Cerebellar nuclear complex (tissue), 1 donor: Measurements from ENCODE around the gene DUSP2.
"Not testable (repeated sequence)": the region's sequence is repeated elsewhere in the genome, so short reads cannot be mapped to it uniquely, and the experiment has no call there.

Experiments used
- DNase-seq, 2 experiments: peaks; one replicate each; lab custom pipeline; 2025; lab: John Stamatoyannopoulos, UW

Gene DUSP2

DNA sequence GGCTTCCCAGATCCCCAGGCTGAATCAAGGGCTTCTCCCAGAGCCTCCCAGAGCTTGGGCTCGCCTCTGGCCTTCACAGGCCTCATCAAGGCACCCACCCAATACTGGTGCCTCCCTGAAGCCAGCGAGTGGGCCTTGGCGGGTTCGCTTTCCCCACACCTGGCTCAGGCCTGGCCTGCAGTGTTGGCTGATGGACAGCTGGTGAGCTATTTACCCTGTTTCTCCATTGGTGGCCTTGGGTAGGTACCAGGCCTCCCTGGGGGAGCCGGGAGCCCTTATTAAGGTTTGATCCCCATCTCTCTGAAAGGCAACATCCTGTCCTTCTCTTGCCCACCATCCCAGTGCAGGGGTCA, 18.2 kb upstream of the DUSP2 start:
- no peak for DNase-seq

DNA sequence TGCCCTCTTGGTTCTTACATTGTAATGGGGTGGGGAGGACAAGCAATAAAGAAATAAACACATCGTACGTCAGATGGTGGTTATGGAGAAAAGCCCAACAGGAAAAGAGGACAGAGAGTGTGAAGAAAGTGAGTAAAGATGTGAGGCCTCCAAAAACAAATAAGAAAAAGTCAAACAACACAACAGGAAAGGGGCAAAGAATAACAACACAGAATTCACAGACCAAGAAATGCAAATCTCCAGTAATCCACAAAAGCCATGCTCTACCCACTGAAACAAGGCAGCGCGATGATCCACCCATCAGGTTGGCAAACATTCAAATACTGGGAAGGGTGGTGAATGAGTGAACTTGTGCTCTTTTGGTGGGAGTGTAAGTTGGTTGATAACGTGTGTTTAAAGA, 16.7 kb upstream of the DUSP2 start:
- no peak for DNase-seq

GRCh38 chr2:96160366-96160765, 15.1 kb upstream of the DUSP2 start:
- DNase-seq: not testable (repeated sequence)

GRCh38 chr2:96159084-96159830, 14.0 kb upstream of the DUSP2 start:
- DNase-seq: no peak

DNA sequence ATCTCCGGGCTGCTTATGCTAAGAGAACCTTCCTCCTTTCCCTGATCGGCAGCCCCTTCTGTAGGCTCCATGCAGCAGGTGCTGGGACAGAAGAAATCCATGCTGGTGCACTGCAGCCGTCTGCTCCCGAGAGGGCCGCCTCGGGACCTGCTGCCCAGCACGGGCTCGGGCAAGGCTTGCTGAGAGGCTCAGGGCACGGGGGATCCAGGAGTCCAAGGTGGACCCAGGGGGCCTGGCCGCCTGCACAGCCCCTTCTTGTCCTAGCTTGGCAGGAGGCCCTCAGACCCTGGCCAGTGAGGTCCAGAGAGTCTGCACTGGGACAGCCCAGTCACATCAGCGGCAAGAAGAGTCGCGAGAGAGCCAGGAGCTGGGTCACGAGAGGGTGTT, 13.3 kb upstream of the DUSP2 start:
- no peak for DNase-seq

GRCh38 chr2:96157649-96158553, 12.7 kb upstream of the DUSP2 start:
- DNase-seq: no peak

DNA sequence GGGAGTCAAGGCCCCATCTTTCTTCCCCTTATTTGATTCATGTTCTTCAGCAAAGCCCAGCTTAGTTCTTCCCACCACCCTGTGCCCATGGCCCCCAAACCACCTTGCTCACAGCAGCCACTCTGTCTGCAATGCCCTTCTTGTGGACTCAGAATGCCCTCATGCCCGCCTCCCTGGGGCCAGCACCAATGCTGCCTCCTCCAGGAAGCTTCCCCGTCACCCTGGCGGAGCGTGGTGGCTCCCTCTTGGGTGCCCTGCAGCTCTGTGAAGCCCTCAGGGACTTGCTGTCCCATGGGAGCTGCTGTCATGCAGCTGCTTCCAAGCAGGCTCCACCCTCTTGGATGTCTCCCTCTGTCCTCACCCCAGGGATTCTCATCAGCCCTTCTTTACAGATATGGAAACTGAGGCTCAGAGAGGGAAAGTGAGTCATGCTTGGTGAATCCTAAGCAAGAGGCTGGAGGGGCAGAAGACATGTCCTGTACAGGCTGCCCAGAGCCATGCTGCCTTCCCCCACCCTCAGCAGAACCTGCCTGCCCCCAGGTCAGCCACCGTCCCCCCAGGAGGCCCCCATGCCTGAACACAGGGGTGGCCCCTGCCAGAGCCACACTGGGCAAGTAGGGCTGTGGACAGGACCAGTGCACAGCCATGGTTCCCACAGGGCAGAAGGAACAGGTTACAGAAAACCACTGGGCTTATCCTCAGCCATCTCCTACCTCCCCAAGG, 11.8 kb upstream of the DUSP2 start:
- no peak for DNase-seq

DNA sequence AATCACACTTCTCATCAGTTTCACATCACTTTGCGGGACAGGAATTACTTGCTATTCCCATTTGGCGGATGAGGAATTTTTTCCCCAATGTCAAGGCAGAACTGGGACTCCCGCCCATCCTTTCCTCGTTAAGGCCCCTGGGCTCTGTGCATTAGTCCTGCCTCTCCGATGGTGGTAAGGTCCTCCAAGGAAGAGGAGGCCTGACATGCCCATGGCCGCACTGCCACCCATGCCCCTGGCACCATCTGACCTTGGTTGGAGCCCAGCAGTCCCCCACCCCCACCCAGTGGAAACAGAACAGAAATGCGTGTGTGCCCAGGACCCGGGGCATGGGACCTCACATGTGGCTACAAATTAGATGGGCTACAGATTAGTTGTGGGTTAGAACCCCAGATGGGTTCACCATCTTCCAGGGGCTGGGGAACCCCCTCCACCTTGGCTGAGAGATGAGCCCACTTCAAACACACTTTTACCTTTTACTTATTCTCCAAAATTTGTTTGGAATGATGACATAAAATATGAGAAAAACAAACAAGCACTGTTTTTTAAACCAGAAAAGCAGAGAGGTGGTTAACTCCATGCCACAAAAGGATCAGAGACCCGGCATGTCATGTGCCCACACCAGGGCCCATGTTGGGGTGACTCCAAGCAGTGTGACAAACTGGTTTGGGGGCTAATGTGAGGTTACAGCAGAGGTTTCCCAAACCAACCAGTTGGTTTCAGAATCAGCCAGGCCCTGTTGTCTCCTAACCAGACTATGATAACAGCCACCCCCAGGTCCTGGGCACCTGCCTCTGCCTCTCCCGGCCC, 11.0 kb upstream of the DUSP2 start:
- DNase-seq: no peak

DNA sequence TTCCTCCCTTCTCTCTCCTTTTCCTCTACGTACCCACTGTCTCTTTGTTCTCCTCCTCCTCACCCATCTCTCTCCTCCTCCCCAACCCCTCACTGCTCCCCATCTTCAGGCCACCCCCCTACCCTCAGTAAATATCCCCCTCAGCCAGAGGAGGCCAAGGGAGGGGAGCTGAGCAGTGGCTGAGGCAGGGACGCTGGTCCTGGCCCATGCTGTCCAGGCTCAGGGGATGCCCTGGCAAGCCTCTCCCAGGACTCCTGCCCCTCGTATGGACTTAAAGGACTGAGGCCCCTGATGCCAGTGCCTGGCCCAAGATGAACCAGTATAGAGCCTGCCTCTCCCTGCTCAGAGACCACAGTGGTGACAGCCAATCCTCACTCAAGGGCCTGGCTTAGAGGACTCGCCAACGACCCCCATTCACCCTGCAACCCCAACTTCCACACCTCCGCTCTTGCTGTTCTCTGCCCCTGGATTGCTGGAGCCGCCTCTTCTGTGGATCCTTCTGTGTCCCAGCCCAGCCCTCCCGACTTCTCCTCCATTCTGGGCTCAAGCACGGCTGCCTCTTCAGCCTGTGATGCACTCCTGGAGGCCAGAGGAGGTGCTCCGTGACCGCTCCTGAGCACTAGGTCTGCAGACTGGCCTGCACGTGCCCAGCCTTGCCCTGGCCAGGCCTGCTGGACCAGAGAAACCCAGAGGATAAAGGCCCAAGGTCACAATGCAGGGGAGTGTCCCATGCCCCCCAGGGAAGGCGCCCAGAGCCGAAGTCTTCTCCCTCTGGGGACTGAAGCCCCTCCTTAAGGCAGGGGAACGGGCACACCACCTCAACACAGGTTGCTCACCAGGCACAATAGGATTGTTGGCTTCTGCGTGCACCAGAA, 9.5 kb upstream of the DUSP2 start:
- DNase-seq: no peak

- DNase-seq: no peak
These were observed 8.8 kb upstream of the DUSP2 start for GRCh38 chr2:96153991-96154431.

DNA sequence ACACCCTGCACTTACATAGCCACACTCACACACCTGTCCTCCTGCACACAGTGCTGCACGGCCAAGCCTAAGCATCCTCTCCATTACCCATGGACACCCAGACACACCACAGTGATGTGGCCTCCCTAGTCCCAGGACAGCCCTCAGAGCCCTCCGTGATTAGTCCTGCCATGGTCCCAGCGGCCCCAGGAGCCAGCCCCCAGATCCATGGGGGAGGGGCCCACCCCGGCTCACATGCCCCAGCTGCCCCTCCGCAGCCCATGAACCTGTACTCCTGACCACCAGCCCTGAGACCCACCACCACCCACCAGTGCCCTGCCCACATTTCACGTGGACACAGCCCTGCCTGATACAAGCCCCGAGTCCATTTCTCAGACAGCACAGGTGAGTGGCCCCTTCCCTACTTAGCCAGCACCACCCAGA, 8.1 kb upstream of the DUSP2 start:
- no peak for DNase-seq

GRCh38 chr2:96152304-96153161, 7.3 kb upstream of the DUSP2 start:
- no peak for DNase-seq

DNA sequence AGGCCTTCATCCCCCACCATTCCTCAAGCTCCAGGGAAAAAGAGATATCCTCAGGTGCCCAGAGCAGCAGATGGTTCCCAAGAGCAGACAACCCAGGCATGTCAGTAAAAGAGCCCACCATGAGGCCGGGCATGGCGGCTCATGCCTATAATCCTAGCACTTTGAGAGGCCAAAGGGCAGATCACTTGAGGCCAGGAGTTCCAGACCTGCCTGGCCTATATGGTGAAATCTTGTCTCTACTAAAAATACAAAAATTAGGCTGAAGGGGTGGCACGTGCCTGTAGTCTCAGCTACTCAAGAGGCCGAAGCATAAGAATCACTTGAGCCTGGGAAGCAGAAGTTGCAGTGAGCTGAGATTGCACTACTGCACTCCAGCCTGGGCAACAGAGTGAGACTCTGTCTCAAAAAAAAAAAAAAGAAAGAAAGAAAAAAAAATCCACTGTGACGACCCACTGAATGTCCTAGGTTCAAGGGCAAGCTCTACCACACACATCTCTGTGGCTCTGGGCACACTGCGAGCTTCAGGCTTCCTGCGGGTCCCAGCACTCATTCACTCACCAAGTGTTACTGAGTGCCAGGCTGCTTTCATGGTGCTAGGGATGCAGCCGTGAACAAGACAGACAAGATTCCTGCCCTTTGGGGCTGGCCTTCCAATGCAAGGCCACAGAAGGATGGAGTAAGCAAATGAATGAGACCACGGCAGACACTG, 6.5 kb upstream of the DUSP2 start:
- no peak for DNase-seq

GRCh38 chr2:96150791-96151594, 5.8 kb upstream of the DUSP2 start:
- DNase-seq: no peak

- no peak for DNase-seq
These were observed 4.9 kb upstream of the DUSP2 start for GRCh38 chr2:96150007-96150640.

DNA sequence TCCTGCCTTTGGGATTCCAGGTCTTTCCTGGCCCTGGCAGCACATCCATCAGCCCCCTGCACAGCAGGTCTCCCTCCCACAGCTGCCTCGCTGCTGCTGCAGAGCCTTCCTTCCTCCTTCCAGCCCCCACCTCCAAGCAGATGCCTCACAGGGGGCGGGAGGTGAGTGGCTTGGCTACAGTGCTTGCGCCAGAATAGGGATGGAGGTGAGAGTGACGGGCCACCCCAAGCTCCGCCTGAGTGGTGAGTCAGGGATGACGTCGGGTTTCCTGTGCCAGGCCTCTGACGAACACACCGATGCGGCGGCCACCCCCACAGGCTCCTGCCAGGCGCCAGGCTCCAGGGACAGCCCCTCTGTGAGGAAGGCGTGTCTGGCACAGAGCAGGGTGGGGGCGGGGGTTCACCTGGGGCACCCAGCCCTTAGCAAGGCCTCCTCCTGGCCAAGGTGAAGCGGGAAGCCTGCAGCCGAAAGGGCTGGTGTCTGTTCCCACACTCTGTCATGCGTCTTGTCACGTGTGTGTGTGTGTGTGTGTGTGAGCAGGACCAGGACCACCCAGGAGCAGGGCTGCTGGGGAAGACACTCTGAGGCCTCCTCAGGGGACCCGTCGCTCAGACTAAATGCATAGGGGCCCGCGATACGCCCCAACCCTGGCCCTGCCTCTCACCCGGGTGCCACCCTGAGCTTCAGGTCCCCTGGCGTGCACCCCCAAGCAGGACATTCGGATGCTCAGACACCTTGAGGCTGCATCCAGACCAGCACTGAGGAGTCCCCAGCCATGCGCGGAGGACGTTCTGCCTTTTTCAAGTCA, 3.4 kb upstream of the DUSP2 start:
- DNase-seq: no peak
